ENCODE measurements around the gene KLHL1.

The KLHL1 gene

GRCh38 chr13:69997061-69997460, 111.2 kb downstream of the KLHL1 start:
- no peak for TF ChIP-seq CTCF (IDR thresholded peaks at IDR 0.05)

- TF ChIP-seq CTCF (IDR thresholded peaks at IDR 0.05) = no peak
Observed at GRCh38 chr13:69980799-69981198, 127.5 kb downstream of the KLHL1 start.

DNA sequence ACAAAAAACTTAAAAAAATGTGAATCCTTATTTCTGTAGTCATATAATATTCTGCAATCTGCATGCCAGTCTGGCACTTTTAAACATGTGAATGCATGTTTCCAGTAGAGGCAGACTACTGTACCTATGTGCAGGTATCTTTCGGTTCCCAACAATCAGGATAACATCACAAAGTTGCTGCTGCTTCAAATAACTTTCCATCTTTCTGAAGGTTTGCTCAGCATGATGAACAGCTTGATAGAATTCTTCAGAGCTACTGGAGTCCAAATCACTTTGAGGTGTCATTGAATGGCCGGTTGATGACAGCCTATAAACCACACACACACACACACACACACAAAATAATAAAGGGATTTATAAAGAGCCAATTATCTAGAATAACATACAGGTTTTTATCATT, 132.8 kb downstream of the KLHL1 start:
- TF ChIP-seq CTCF (IDR thresholded peaks at IDR 0.05) = no peak

DNA sequence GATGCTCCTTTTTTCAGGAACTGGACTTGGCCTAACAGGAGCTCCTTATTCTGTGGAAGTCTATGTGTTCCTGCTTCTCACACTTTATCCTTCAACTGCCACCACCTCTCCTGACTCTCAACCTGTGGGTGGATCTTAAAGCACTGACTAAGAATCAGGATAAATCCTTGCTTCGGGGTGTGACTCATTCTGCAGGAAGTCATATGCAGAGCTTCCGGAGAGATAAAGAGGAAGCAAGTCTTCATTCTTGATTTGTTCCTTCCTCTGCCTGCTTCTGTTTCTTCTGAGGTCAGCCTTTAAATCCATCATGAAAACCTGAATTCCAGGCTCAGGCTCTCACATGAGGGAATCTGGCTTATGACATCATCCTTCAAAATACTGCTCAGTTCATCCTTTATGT, 137.7 kb downstream of the KLHL1 start:
- TF ChIP-seq CTCF (IDR thresholded peaks at IDR 0.05) = no peak

GRCh38 chr13:69959046-69959445, 149.2 kb downstream of the KLHL1 start:
- no peak for TF ChIP-seq CTCF (IDR thresholded peaks at IDR 0.05)

GRCh38 chr13:69956839-69957238, 151.4 kb downstream of the KLHL1 start:
- TF ChIP-seq CTCF (IDR thresholded peaks at IDR 0.05) = no peak

GRCh38 chr13:69956349-69956748, 151.9 kb downstream of the KLHL1 start:
- TF ChIP-seq CTCF (IDR thresholded peaks at IDR 0.05) = no peak

DNA sequence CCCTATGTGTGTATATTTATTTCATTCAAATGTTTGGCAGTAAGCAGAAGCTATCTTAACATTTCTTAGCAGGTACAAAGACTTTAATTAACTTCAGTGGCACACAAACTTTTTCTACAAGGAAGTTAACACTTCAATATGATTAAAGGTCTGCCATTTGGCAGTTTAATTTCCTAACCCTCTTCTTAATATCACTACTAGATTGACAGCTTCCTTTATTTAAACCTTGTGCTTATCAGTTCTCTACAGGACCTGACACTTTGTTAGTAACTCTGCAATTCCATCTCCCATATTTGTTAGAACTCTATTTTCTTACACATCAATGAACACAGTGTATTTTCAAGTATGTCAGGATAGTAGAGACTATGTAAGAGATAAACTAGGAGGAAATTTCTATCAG, 153.0 kb downstream of the KLHL1 start:
- no peak for TF ChIP-seq CTCF (IDR thresholded peaks at IDR 0.05)
